Fibroblast of lung (primary cell): ENCODE data around the gene IKZF2.

Experiments used
- EZH2 ChIP-seq: IDR thresholded peaks from 2 replicates; pipeline ENCODE4 v1.5.1; 2012; ENCODE audit warnings: low read length, control low read depth, mild to moderate bottlenecking; ENCODE audit errors: missing control alignments
- TF ChIP-seq, protein P1 (sequence below), 2 donors: IDR thresholded peaks in 1 of 2; conservative IDR thresholded peaks in 1 of 2; 1 replicate in 1 of 2; 2 replicates in 1 of 2; pipeline ENCODE4 v1.5.1; 2011 to 2012; ENCODE audit warnings: low read length in 2 of 2, control low read depth in 1 of 2, inconsistent platforms in 1 of 2, low read depth in 1 of 2, mild to moderate bottlenecking in 1 of 2

DNA sequence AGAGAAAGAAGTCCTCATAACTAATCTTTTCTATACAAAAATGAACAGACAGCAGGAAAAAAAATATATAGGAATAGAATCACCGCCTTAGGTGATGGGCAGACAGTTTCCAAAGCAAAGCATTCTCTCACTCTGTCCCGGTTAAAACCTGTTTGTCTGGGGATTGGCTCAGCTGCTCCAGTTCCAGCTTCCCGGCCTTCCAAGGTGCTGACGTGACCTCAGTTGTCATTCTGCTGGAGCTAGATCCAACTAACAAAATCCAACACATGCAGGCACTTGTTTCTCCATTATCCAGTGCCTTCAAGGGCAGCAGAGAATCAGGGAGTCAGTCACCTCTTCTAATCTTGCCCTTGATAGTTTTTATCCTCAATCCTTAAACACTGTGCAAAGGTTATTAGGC, 52.8 kb downstream of the IKZF2 start:
- TF ChIP-seq, protein P1, sequence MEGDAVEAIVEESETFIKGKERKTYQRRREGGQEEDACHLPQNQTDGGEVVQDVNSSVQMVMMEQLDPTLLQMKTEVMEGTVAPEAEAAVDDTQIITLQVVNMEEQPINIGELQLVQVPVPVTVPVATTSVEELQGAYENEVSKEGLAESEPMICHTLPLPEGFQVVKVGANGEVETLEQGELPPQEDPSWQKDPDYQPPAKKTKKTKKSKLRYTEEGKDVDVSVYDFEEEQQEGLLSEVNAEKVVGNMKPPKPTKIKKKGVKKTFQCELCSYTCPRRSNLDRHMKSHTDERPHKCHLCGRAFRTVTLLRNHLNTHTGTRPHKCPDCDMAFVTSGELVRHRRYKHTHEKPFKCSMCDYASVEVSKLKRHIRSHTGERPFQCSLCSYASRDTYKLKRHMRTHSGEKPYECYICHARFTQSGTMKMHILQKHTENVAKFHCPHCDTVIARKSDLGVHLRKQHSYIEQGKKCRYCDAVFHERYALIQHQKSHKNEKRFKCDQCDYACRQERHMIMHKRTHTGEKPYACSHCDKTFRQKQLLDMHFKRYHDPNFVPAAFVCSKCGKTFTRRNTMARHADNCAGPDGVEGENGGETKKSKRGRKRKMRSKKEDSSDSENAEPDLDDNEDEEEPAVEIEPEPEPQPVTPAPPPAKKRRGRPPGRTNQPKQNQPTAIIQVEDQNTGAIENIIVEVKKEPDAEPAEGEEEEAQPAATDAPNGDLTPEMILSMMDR (conservative IDR thresholded peaks at IDR 0.05 in 1 of 2, IDR thresholded peaks at IDR 0.05 in 1 of 2; ENCODE audit: low read depth in 1 of 2, low read length in 2 of 2), result no peak
- TF ChIP-seq EZH2, result no peak
